GM21619 (cell line): ENCODE data around the gene CCNG2.

Experiments used
- ATAC-seq: cut with Tn5 transposase; IDR thresholded peaks from one replicate; pipeline ENCODE4 v1.9.1; 2021; ENCODE audit not compliant: unreplicated experiment

CCNG2 gene

DNA sequence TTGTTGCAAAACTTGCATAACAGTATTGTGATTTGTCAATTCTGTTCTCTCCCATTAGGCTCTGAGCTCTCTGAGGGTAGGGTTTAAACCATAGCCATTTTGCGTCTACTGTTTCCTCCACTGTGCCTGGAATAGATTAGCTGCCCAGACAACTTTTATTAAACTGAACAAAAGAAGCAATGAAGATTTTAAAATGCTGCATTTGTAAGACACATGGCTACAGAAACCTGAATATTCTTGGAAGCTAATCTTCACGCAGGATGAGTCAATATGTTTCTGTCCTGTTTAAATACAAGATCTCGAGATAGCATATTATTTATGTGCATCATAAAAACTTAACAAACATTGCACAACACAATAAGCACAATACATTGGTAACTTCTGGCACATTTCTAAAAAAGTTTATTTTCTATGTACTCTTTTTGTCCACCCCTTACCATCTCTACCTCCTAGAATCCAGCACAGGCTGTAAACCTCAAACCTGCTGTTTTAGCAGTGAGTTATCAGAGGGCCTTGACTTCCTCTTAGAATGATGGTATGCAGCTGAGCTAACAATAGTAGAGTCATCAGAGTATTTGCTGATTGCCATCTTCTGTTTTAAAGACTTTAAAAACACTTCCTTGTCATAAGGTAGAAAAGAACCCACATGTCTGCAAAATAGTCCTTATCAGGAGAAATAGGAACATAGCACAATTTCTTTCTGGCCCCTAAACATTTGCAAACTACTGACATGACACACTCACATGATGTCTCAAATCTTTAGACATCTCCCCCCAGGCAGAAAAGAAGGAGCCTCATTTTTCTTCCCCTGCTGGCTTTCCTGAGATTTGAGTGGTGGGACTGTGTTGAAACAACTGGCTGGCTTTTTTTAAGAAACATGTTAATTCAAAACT is 10.6 kb upstream of the CCNG2 start:
- no peak for ATAC-seq

DNA sequence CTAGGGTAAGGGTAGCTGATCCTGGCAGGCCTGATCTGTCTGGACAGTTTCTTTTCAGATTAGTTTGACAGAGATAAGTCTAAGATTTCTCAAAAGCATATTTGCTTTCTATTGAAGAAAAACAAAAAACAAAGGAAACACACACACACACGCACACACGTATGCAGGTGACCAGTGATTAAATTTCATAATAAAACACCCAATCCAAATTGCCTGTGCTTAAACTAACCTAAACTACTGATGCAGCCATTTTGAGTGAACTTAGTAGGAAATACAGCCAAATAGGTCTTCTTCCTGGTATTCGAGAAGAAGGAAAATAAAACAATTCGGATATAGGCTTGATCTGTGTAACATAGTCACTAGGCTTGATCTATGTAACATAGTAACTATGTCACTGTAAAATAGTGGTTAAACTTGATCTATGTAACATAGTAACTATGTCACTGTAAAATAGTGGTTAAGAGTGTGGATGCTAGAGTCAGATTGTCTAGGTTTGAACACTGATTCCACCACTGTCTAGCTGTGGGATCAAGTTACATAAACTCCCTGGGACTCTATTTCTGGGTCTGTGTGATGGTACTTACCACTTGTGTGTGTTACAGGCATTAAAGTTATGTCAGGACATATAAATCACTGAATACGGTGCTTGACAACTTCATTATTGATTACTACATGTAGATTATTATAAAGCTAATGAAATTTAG is 9.8 kb upstream of the CCNG2 start:
- ATAC-seq = no peak

DNA sequence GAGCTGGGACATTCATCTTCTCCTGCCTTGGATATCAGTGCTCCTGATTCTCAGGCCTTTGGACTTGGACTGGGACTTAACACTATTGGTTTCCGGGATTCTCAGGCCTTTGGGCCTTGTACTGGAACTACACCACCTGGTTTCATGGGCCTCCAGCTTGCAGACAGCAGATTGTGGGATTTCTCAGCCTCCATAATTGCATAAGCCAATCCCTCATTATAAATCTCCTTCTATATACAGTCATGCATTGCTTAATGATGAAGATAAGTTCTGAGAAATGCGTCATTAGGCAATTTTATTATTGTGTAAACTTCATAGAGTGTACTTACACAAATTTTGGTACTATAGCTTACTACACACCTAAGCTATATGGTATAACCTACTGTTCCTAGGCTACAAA is 8.9 kb upstream of the CCNG2 start:
- no peak for ATAC-seq

DNA sequence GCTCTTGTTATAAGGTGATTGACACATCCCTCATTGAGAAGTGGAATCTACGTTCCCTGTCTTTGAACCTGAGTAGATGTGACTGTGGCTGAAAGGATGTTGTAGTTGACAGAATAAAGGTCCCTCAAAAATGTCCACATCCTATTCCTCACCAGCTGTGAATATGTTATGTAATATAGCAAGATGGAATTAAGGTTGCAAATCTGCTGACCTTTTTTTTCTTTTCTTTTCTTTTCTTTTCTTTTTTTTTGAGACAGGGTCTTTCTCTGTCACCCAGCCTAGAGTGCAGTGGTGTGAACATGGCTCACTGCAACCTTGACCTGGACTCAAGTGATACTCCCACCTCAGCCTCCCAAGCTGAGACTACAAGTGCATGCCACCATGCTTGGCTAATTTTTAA is 7.2 kb upstream of the CCNG2 start:
- ATAC-seq = no peak

DNA sequence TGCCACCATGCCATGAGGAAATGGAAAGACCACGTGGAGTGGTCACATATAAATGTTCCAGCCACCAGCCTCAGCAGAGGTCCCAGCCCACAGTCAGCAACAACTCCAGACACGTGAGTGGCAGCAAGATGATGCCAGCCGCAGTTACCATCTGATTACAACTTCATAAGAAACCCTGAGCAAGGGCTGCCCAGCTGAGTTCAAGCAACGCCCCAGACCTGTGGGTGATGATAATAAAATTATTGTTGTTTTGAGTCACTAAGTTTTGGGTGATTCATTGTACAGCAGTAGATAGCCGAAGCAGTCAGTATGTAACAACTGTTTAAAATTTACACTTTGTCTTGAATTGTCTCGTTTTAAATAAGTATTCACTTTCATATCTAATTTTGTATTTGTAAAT is 5.8 kb upstream of the CCNG2 start:
- ATAC-seq = no peak

DNA sequence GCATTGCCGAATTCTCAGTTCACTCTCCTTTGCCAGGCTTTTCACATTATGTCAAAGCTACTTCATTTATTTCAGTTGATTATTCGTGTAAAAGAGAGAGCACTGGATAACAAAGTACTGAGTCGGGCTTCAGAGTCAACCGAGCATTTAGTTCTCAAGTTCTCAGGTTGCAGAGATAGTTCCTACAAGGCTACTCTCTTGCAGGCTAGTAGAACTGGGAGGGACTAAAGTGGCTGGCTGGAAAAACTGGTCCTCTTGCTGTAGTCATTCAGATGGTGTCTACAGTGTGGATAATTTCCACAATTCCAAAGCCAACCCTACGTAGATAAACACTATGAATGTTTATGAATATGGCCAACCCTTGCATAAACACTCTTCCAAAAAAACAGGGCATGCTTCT is 4.6 kb upstream of the CCNG2 start:
- no peak for ATAC-seq

DNA sequence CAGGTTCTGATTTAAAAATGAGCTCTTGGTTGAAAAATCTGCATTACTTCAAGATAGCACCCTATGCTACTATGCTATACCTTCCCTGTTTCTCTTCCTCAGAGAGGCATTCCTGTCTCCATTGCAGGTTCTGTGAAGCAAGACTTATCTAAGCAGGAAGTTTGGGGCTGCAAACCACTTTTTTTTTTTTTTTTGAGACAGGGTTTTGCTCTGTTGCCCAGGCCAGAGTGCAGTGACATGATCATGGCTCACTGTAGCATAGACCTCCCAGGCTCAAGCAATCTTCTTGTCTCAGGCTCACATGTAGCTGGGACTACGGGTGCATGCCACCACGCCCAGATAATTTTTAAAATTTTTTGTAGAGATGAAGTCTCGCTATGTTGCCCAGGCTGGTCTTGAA is 4.0 kb upstream of the CCNG2 start:
- ATAC-seq = no peak

DNA sequence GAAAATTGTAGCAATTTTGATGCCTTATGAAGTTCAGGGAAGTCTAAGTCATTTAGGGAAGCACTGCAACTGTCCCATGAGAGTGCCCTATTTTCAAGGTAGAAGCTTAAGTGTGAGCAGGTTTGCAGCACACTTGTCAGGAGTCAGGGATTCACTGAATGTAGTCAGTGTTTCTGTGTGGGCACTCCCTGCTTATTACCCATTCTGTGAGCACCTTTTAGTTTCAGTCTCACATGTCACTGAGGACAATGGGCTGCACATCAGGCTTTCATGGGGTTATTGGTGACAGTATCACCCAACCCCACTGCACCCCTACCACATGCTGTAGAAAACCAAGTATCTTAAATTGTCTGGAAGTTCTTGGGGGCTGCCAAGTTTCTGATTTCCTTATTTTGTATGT is 2.9 kb upstream of the CCNG2 start:
- ATAC-seq = no peak

DNA sequence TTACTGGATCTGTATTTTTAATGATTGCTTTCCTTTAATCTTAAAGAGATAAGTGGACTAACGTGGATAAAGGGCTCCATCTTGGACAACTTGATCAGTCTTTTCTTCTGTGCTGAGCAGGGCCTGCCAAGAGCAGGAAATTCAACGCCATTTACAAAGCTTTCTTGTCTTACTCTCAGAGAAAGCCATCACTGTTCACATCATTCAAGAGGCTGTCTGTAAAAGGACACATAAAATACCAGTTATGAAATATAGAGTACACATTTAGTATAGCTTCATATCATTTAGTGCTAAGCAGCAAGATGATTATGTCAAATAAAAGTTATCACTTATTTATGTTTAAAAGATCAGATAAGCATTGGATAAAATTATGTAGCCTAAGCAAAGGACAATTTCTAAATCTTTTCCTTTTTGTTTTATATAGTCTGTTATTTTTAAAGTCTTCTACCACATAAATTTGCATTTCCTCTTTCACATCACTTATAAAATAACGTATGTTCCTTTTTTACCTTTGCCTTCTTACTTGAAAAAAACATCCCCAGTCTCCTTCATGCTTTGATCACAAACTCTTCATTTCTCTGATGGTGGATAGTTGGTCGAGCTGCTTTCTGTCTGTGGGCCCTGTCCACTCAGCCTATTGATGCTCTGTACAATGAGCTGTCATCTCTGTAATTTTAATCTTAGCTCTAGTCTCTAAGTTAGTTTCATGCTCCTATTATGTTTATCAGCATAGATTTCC is 2.1 kb upstream of the CCNG2 start:
- ATAC-seq = no peak

DNA sequence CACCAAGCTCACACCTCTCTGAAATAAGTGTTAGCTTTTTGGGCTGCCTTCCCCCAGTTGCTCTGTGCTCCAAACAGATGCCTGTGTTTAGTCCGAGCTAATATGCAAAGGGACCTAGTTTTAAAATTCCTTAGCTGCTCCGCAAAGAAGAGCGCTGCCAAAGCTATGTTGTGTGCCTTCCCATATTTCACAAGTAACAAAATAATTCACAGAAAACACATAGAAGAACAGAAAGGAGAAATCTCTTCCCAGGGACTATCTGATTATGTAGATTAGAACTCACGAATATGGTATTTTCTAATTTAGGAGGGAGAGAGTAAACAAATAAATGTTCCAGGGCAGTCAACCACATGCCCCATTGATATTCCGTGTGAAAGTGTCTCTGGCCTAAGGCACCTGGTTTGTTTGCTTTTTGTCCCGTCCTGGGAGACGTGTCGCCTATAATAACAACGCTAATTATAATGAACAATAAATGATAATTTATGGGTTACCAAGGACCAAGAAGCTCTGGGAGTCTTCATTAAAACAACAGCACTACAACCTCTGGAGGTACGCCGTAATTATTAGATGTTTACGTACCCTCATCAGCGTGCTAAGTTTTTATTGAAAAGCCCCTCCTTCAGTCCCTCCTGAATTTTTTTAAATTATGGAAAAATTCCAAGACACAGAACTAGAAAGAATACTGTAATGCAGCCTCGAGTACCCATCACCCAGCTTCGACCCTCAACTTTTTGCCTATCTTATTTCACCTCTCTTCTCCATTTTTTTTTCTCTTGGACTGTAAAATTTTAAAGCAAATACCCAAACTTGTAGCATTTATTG is 1.2 kb upstream of the CCNG2 start:
- ATAC-seq = no peak

DNA sequence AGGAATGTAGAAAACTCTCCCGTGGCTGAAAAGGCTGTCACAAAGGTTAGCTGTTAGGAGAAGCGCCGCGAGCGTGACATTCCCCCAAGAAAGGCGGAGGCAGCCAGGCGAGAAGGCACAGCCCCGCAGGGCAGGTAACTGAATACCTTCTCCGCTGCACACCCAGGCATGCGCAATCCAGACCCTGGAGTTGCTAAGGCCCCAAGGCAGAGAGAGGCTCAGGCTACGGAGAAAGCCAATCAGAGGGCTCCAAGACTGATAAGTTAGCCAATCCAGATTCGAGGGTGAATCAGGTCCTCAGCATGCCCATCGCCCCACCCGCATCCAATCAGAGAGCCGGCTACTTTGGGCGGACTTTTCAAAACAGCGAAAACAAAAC is 485 bp upstream of the CCNG2 start:
- ATAC-seq = peak; percentile 80

DNA sequence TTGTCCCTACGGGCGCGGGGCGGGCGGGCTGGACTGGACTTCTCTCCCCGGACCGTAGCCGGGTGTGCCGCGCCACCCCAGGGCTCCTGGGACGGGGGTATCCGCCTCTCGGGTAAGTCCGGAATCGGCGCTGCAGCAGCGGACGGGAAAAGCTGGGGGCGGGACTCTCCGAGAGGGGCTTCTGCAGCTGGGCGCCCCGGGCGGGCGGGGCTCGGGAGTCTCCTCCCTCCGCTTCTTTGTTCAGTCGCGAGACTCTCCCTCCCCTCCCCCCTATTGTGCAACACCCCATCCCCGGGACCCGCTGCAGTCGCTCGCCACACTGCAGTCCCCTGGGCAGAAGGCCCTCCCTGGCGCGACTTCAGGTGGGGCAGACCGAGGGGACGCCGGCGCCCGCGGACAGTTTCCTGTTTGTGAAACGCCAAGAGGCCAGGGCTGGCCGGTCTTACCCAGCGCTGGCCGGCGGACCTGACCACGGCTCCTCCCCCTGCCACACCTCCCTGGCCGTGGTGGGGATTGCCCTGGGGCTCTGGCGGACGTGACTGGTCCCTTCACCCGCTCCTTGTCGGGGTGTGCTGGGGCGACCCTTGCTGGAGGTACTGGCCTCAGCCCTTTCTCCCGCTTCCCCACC is 966 bp downstream of the CCNG2 start:
- peak; percentile 54 for ATAC-seq

DNA sequence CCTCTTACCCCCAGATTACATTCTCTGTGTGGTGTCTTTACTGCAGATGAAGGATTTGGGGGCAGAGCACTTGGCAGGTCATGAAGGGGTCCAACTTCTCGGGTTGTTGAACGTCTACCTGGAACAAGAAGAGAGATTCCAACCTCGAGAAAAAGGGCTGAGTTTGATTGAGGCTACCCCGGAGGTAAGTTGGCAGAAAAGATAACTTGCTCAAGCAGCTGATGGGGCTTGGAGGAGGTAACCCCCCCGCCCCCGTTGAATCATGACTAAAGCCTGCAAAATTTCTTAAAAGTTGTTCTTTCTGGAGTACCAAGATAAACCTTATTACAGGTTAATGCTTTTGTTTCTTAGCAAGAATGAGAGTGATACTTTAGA is 1.5 kb downstream of the CCNG2 start:
- ATAC-seq = no peak

DNA sequence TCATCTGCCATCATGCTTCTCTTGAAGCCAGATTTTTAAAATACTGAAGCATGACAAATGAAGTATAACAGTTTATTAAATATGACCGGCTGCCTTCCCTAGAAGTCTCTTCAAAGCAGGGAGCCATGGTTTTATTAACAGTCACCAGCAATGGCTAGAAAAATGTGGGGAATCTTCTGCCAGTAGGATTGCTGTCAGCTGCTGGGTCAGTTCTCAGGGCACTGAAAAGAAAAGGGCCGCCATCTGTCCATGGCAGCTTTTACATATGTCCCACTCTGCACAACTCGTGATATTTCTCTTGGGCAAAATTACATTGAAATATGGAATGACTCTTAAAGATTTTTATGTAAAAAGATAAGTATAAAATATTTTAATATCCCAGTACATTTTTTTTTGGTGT is 2.8 kb downstream of the CCNG2 start:
- no peak for ATAC-seq

DNA sequence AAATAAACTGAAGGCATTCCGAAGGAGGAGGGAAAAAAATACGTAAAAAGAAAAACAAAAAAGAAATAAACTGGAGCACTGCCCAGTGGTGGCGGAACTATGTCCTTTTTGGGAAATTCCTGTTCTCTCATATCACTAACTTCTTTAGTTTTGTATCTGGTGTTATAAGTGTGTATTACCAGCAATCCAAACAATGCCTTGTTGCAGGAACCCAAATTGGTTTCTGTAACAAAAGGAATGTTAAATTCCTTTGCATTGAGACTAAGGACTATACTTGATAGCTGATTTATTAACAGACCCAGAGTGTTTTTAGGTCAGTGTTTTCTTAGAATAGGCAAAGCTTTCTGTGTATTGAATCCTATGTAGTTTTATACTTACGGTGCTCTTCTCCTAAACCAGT is 6.6 kb downstream of the CCNG2 start:
- no peak for ATAC-seq

DNA sequence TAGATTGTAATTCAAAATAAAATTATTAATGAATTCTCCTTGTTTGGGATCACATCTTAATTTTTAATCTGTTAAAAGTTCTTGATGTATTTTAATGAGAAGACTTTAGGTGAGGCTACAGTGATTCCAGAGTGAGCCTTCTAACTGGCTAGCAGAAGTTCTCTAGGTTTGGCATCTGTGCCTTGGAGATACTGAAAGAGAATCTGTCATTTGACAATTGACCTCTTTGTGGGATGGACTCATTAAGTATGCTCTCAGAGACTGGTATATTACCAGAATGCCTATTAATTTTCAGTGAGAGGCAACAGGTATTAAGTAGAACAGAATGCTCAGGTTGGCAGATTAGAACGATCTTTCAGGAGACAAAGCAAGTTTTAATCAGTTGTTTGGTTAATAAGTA is 10.2 kb downstream of the CCNG2 start:
- ATAC-seq = no peak

DNA sequence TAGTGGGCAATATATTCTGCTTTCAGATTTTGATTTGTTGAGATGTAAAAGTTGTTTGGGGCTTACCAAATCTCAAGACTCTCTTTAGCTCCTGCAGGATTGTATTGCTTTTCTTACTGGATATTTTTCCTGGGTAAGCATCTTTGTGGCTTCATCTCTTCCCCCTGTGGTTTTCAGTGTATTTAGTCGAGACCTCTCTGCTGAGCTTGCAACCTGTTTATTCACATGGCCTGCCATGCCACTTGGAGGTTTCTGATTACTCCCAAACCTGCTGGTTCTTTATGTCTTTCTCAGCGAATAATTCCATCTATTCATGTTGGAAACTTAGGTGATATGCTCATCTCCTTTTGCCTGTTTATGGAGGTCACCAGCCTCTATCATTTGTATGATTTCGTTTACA is 10.9 kb downstream of the CCNG2 start:
- no peak for ATAC-seq

DNA sequence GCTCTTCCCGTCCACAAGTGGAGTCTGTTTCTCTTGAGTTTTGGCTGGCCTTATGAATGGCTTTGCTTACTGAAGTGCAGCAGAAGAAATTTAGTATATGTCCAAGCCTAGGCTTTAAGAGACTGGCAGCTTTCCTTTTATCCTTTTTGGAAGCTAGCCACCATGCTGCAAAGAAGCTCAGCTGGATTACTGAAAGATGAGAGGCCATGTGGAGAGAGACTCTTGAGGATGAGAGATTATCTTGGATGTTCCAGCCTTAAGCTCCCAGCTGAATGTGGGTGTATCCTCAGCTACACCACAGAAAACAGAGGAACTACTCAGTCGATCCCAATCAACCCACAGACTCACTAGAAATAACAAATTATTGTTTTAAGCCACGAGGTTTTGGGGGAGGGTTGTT is 12.5 kb downstream of the CCNG2 start:
- ATAC-seq = no peak

DNA sequence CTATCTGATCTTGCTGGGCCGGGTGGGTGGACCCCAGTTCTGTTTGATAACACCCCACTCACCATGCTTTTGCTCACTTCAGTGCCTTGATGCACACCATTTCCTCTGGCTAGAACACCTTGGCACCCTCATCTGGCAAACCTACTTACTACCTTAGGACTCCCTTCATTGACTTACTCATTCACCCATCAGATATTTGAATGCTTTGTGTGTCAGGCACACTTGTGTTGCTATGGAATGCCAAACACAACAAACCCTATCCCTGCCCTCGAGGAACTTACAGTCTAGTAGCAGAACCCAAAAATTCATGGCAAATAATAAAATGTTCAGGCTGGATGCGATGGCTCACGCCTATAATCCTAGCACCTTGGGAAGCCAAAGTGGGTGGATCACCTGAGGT is 13.9 kb downstream of the CCNG2 start:
- no peak for ATAC-seq

DNA sequence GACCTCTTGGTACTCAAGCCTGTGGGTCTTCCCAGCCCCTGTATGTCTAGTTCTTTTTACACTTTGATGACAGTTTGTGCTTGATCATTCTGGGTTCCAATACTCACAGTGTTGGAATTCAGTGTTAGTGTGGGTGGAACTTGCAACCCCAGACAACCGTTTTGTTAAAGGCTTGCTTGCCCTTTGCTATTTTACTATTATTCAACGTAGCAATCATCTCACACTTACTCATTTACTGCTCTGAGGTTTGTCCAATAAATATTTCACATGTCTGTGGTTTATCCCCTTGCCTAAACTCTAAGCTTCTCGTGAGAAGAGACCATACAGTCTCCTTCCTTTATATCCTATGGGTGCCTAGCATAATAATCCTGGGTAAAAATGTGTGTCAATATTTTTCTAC is 15.3 kb downstream of the CCNG2 start:
- no peak for ATAC-seq

DNA sequence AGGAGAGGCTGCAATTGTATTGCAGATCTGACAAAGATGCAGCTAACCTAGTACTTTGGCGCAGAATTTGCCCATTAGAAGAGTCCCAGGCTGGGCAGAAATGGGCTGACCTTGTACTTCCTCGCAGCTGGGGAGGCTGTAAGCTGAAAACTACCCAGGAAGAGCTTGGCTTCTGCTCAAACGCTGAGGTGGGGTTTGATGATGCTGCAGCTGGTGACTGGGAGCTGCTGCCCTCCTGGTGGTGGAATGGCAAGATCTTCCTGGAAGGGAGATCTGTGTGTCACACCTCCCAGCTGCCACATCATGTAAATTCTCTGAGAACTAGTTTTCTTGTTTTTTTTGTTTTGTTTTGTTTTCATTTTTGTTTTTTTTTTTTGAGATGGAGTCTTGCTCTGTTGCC is 17.4 kb downstream of the CCNG2 start:
- ATAC-seq = no peak
